Measurements from ENCODE around the gene VAC14.
"Not testable (repeated sequence)": the region's sequence is repeated elsewhere in the genome, so short reads cannot be mapped to it uniquely, and the experiment has no call there.

Gene VAC14

DNA sequence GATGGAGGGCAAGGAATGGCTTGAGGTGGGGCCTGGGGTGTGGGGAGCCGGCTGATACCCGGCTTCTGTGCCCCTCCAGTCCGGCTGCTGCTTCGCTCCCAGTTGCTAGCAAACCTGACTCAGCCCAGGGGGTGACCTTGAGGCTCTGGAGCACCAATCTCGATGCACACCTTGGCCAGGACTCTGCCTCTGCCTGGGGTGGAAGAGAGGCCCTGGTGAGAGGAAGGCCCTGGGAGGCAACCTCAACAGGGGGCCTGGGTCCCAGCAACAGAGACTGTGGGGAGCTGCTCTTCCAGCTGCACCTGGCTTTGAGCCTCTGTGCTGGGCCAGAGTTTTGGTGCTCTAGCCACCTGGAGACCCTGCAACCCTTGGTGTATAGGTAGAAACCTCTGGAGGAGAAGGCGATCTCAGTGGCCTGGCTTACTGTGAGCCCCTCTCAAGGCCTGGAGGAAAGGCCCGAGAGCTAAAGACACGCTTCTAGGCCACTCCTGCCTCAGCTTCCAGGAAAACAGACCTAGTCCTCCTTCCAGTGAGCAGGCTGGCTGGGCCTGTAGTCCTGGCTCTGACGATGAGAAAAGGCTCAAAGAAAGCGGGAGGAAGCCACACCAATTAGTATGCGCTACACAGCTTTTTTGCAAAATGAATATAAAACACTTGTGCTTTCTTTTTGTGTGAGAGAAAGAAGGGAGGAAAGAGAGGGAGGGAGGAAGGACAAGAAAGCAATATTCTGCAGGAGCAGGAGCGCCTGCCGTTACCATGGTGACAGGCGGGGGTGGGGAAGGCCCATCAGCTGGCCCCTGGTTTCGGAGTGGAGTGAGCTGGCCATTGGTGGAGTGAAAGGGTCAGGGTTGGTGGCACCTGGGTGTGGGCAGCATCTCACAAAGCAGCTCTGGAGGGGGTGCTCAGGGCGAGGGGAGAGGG lies 51.0 kb downstream of the VAC14 start:
- Histone ChIP-seq H3K4me3 (ENCODE audit: low read depth, low read length) (no peak overlapping the region), H3K9me3 (ENCODE audit: control insufficient read depth, insufficient read depth, low read length) (no peaks in the 10 kb centered on the region), H3K27me3 (ENCODE audit: control insufficient read depth, insufficient read depth, low read length) (no peaks in the 10 kb centered on the region), H3K4me1 (ENCODE audit: control insufficient read depth, insufficient read depth, low read length) (peaks cover 11% of the 10 kb centered on the region), H3K36me3 (ENCODE audit: control insufficient read depth, insufficient read depth, low read length) (no peaks in the 10 kb centered on the region; the same call in 1 of the 2 replicates), H3K27ac (ENCODE audit: low read depth, low read length) (no peak overlapping the region), H3K9ac (ENCODE audit: low read depth, low read length) (no peak overlapping the region)

DNA sequence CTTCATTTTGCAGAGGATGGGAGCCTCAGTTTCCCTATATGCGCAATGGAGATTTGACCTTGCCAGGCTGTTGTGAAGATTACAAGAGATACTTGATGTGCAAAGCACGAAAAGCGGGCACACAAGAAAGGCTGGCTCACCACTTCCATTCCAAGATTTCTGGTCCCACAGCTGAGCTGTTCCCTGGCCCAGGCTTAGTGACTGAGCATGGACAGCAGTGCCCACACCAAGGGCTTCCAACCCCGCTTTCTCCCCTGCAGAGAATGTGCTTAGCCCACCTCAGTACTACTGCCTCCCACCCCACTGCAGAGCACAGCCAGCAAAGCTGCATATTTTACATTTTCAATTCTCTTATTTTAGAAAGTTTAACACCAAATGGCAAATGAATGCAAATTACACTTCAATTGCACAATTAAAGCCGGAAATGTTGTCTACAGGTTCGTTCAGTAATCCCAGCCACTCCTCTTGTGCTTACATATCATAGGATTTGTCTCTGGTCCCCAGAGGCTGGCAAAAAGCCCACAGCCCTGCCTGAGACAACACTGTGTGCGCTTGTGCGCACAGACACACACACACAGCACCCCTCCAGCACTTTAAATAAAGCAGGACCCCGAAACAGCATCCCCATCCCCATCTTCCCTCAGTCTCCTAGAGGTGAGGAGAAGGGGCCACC lies 51.8 kb downstream of the VAC14 start:
- Histone ChIP-seq H3K27ac (ENCODE audit: low read depth, low read length) (no peak overlapping the region), H3K4me3 (ENCODE audit: low read depth, low read length) (no peak overlapping the region), H3K4me1 (ENCODE audit: control insufficient read depth, insufficient read depth, low read length) (peaks cover 11% of the 10 kb centered on the region), H3K9me3 (ENCODE audit: control insufficient read depth, insufficient read depth, low read length) (no peaks in the 10 kb centered on the region), H3K27me3 (ENCODE audit: control insufficient read depth, insufficient read depth, low read length) (no peaks in the 10 kb centered on the region), H3K36me3 (ENCODE audit: control insufficient read depth, insufficient read depth, low read length) (peaks cover 3% of the 10 kb centered on the region), H3K9ac (ENCODE audit: low read depth, low read length) (no peak overlapping the region)

DNA sequence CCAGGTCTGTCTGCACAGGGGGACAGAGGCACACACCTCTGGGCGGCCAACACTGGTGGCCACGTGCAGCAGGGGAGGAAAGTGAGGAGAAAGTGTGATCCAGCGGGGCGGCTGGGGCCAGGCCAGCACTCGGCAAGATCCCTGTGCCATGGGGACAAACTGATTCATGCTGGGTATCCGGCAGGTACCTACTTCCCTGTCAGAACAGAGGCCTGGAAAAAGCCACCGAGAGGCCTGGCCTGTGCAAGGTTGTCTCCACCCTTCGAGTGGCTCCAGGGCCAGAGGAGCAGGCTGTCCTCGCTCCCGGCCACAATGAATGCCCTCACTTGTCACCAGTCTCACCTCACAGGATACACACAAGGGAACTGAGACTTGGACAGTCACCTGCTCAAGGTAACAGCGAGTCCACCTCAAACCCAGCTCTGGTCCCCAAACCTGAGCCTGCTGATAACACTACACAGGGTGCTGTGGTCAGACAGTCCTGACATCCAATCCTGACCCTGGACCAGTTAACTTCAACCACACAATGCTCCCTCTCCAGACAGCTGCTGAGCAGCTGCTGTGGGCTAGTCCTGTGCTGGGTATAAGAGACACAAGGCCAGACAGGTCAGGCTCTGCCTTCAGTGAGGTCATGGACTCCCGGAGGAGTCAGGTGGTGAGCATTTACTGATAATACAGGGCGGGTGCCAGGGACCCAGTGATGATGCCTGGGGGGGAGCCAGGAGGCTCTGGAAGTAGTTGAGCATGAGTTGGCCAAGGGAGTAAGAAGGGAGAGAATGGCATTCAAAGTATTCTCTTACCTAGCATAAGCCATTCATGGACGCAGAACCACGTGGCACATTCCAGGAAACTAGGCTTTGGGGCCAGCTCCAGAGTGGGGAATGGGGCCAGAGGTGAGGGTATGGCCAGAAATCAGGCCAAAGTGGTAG lies 53.0 kb downstream of the VAC14 start:
- Histone ChIP-seq H3K4me3 (ENCODE audit: low read depth, low read length) (no peak overlapping the region), H3K9me3 (ENCODE audit: control insufficient read depth, insufficient read depth, low read length) (no peaks in the 10 kb centered on the region), H3K36me3 (ENCODE audit: control insufficient read depth, insufficient read depth, low read length) (peaks cover 14% of the 10 kb centered on the region), H3K27ac (ENCODE audit: low read depth, low read length) (no peak overlapping the region), H3K4me1 (ENCODE audit: control insufficient read depth, insufficient read depth, low read length) (peaks cover 11% of the 10 kb centered on the region), H3K27me3 (ENCODE audit: control insufficient read depth, insufficient read depth, low read length) (no peaks in the 10 kb centered on the region), H3K9ac (ENCODE audit: low read depth, low read length) (no peak overlapping the region)

DNA sequence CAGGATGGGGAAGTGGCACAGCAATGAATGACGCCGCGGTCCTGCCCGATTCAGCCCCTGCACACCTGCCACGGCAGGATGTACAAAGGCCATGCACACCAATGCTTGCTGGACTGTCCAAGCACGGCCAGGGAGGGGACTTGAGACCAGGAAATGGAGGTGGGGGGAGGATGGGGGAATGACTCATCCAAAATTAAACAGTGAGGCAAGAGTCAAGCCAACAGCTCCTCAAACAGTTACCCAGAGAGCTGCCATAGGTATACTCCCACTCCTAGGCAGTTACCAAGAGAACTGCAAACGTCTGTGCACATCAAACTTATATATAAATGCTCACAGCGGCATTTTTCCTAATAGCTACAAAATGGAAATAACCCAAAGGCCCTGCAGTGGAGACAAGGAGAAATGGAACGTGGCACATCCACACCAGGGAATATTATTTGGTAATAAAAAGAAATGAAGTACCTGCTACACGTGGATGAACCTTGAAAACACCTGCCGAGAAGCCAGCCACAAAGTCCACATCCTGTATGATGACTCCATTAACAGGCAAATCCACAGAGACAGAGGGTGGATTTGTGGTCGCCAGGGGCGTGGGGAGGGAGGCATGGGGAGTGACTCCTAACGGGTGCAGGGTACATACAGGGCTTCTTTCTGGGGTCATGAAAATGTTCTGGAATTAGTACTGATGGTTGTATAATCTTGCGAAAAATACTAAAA lies 54.1 kb downstream of the VAC14 start:
- Histone ChIP-seq H3K4me1 (ENCODE audit: control insufficient read depth, insufficient read depth, low read length) (peaks cover 11% of the 10 kb centered on the region), H3K27ac (ENCODE audit: low read depth, low read length) (no peak overlapping the region)

DNA sequence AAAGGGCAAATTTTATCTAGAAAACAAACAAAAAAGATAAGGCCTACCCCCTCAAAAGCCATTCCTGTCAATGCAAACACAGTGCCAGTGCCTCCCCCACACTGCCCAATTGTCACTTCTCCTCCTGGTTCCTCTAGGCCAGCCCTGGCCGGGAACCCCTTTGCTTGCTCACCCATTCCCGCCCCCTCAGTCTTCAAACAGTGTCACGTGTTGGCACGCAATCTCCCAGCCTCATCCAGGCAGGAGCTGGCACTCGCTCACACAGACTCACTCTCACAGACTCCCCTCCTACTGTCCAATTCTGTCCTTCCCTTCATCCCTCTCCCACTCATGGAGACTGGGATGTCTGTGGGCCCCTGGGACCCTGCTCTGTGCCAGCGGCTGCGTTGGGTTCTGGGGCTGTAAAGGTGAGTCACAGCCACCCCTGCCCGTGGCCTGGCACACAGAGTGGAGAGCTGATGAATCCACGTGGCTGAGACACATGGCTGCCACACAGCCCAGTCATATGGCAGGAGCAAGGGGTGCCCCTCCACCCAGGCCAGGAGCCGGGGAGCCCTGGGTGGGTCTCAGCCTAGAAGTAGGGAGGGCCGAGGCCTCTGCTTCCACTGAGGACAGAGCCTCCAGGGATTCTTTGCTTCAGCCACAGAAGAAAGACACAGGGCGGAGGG lies 54.8 kb downstream of the VAC14 start:
- peaks cover 14% of the 10 kb centered on the region for H3K36me3 ChIP-seq (ENCODE audit: control insufficient read depth, insufficient read depth, low read length)
- peaks cover 11% of the 10 kb centered on the region for H3K4me1 ChIP-seq (ENCODE audit: control insufficient read depth, insufficient read depth, low read length)
- no peaks in the 10 kb centered on the region for H3K9me3 ChIP-seq (ENCODE audit: control insufficient read depth, insufficient read depth, low read length)
- peak overlapping the region; percentile 15 for H3K27ac ChIP-seq (ENCODE audit: low read depth, low read length)
- H3K4me3 ChIP-seq (ENCODE audit: low read depth, low read length): no peak overlapping the region
- no peak overlapping the region for H3K9ac ChIP-seq (ENCODE audit: low read depth, low read length)
- H3K27me3 ChIP-seq (ENCODE audit: control insufficient read depth, insufficient read depth, low read length): no peaks in the 10 kb centered on the region

More for the DNA sequence above, 54.1 kb downstream of the VAC14 start:
- Histone ChIP-seq H3K9ac (ENCODE audit: low read depth, low read length) (no peak overlapping the region), H3K27me3 (ENCODE audit: control insufficient read depth, insufficient read depth, low read length) (no peaks in the 10 kb centered on the region), H3K36me3 (ENCODE audit: control insufficient read depth, insufficient read depth, low read length) (peaks cover 14% of the 10 kb centered on the region), H3K9me3 (ENCODE audit: control insufficient read depth, insufficient read depth, low read length) (no peaks in the 10 kb centered on the region), H3K4me3 (ENCODE audit: low read depth, low read length) (no peak overlapping the region)

DNA sequence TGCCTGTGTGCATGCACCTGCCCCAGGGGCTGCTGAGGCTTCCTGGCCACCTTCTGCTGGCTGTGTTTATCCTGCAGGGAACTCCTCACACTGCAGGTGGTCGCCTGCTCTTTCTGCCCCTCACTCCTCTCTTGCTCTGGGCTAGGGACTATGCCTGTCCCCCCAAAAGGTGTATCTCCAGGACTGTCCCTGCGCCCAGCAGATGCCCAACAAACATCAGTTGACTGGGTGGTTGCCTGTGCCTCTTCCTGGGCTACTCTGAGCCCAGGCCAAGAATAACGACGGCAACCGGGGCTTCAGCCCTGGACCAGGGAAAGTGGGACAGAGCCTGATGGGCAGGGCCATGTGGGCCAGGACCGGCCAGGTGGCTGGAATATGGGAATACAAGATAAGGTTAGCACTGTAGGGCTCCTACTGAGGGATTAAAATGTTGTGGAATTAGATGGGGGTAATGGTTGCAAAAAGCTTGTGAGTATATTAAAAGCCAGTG lies 55.4 kb downstream of the VAC14 start:
- H3K4me3 ChIP-seq (ENCODE audit: low read depth, low read length): no peak overlapping the region
- H3K36me3 ChIP-seq (ENCODE audit: control insufficient read depth, insufficient read depth, low read length): peaks cover 14% of the 10 kb centered on the region
- H3K27ac ChIP-seq (ENCODE audit: low read depth, low read length): no peak overlapping the region
- H3K27me3 ChIP-seq (ENCODE audit: control insufficient read depth, insufficient read depth, low read length): no peaks in the 10 kb centered on the region
- H3K4me1 ChIP-seq (ENCODE audit: control insufficient read depth, insufficient read depth, low read length): peaks cover 7% of the 10 kb centered on the region
- no peaks in the 10 kb centered on the region for H3K9me3 ChIP-seq (ENCODE audit: control insufficient read depth, insufficient read depth, low read length)
- H3K9ac ChIP-seq (ENCODE audit: low read depth, low read length): no peak overlapping the region

DNA sequence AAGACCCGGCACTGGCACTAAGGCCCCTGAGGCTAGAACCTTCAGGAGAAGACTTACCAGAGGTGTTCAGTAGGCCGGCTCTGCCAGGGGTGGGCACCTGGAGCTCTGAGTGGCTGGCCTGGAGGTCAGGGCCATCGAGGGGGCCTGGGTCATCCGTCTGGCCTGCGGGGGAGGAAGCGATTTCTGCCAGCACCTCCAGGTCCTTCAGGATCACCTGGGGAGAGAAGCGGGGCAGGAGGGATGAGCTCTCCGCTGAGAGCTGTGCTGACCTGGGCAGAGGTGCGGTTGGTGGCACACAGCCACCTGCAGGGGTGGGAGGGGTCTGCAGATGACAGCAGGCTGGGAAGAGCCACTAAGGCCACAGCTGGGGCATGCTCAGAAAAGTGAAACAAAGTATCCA lies 56.6 kb downstream of the VAC14 start:
- H3K9ac ChIP-seq (ENCODE audit: low read depth, low read length): no peak overlapping the region
- H3K9me3 ChIP-seq (ENCODE audit: control insufficient read depth, insufficient read depth, low read length): no peaks in the 10 kb centered on the region
- no peaks in the 10 kb centered on the region for H3K4me1 ChIP-seq (ENCODE audit: control insufficient read depth, insufficient read depth, low read length)
- H3K36me3 ChIP-seq (ENCODE audit: control insufficient read depth, insufficient read depth, low read length): peaks cover 14% of the 10 kb centered on the region
- H3K4me3 ChIP-seq (ENCODE audit: low read depth, low read length): no peak overlapping the region
- no peak overlapping the region for H3K27ac ChIP-seq (ENCODE audit: low read depth, low read length)
- no peaks in the 10 kb centered on the region for H3K27me3 ChIP-seq (ENCODE audit: control insufficient read depth, insufficient read depth, low read length)

DNA sequence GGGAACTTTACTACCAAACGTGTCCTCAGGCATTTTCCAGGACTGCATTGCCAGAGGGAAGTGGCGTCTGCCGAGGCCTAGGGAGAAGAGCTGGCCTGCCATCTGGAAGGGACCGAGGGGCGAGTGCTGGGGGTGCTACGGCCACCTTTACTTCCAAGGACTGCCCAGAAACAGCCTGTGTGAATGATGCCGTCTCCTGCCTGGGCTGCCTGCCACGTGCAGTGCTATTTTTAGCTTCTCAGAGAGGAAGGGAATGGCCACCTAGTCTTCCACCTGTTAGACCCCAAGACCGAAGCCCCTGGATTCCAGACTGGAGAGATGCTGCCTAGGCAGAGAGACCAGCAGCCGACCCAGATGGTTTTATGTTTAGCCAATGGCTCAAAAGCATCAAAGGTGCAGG lies 57.2 kb downstream of the VAC14 start:
- Histone ChIP-seq H3K27ac (ENCODE audit: low read depth, low read length) (no peak overlapping the region), H3K9ac (ENCODE audit: low read depth, low read length) (no peak overlapping the region), H3K9me3 (ENCODE audit: control insufficient read depth, insufficient read depth, low read length) (no peaks in the 10 kb centered on the region), H3K4me3 (ENCODE audit: low read depth, low read length) (no peak overlapping the region), H3K36me3 (ENCODE audit: control insufficient read depth, insufficient read depth, low read length) (peaks cover 19% of the 10 kb centered on the region), H3K27me3 (ENCODE audit: control insufficient read depth, insufficient read depth, low read length) (no peaks in the 10 kb centered on the region), H3K4me1 (ENCODE audit: control insufficient read depth, insufficient read depth, low read length) (no peaks in the 10 kb centered on the region)

DNA sequence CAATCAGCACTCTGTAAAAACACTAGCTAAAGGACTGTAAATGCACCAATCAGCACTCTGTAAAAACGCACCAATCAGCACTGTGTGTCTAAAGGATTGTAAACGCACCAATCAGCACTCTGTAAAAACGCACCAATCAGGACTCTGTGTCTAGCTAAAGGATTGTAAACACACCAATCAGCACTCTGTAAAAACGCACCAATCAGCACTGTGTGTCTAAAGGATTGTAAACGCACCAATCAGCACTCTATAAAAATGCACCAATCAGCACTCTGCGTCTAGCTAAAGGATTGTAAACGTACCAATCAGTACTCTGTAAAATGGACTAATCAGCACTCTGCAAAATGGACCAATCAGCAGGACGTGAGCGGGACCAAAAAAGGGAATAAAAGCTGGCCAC lies 58.0 kb downstream of the VAC14 start:
- H3K4me1 ChIP-seq (ENCODE audit: control insufficient read depth, insufficient read depth, low read length); H3K27ac ChIP-seq (ENCODE audit: low read depth, low read length); H3K4me3 ChIP-seq (ENCODE audit: low read depth, low read length); H3K27me3 ChIP-seq (ENCODE audit: control insufficient read depth, insufficient read depth, low read length); H3K9ac ChIP-seq (ENCODE audit: low read depth, low read length); H3K9me3 ChIP-seq (ENCODE audit: control insufficient read depth, insufficient read depth, low read length): not testable (repeated sequence)
- H3K36me3 ChIP-seq (ENCODE audit: control insufficient read depth, insufficient read depth, low read length): peaks cover 21% of the 10 kb centered on the region

DNA sequence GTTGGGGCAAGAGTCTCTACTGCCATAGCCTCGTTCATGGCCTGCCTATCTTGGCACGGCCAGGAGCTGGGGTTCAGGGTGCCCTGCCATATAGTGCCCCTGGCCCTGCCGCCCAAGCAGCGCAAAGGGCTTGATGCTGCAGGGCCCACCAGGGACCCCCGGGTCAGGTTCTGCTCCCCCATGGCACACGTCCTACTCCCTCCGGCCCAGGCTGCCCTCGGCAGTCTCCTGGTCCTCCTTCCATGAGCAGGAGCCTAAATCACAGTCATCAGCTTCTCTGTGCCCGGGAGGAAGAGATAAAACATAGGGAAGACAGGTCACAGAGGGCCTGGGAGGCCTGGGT lies 59.2 kb downstream of the VAC14 start:
- H3K4me1 ChIP-seq (ENCODE audit: control insufficient read depth, insufficient read depth, low read length): peaks cover 4% of the 10 kb centered on the region; the same call in 1 of the 2 replicates
- no peak overlapping the region for H3K27ac ChIP-seq (ENCODE audit: low read depth, low read length)
- no peak overlapping the region for H3K9ac ChIP-seq (ENCODE audit: low read depth, low read length)
- H3K9me3 ChIP-seq (ENCODE audit: control insufficient read depth, insufficient read depth, low read length): no peaks in the 10 kb centered on the region
- H3K4me3 ChIP-seq (ENCODE audit: low read depth, low read length): no peak overlapping the region
- no peaks in the 10 kb centered on the region for H3K27me3 ChIP-seq (ENCODE audit: control insufficient read depth, insufficient read depth, low read length)
- peaks cover 21% of the 10 kb centered on the region for H3K36me3 ChIP-seq (ENCODE audit: control insufficient read depth, insufficient read depth, low read length)

All from HUES48 (cell line).